H1 (cell line): ENCODE results near the gene CD84. TPM values are rescaled to one million over a fixed set of nuclear protein-coding genes. Genes with fewer than 3 reads are reported as not detected.
A peak's percentile ranks its signal among the peaks of the same experiment; 100 is the strongest.

ENCODE experiments used
- CTCF ChIA-PET: fragments of 300-600 bp; sonication (Branson Sonifier 250); formaldehyde crosslinking; loops from one replicate; lab custom pipeline; 2021; ENCODE audit not compliant: partially characterized antibody; lab: Charles Lee
- POLR2A ChIA-PET: fragments of 300-600 bp; sonication (Branson Sonifier 250); formaldehyde crosslinking; loops from one replicate; lab custom pipeline; 2021; ENCODE audit warnings: inconsistent platforms; ENCODE audit not compliant: partially characterized antibody; lab: Charles Lee
- DNase-seq, 2 experiments: peaks; one replicate each; pipeline versions ENCODE4 v3.0.0 to v3.0.0-alpha.2; 2010 to 2022; ENCODE audit warnings: low spot score in 2 of 2, low read depth in 1 of 2, mixed read lengths in 1 of 2
- FAIRE-seq: peaks from 2 replicates; lab custom pipeline; 2011; peaks lifted over from hg19 to GRCh38; lab: Jason Lieb, UNC
- H2AFZ ChIP-seq: 2 replicates; pipeline ENCODE4 v1.8.1; 2012; ENCODE audit warnings: low read length, inconsistent platforms
- H2AK5ac ChIP-seq: 2 replicates; pipeline ENCODE4 v1.6.1; 2013; ENCODE audit warnings: low read depth, low read length
- H2BK120ac ChIP-seq: replicated peaks from 2 replicates; pipeline ENCODE3; 2013; ENCODE audit warnings: low read depth, low read length, inconsistent platforms
- H2BK12ac ChIP-seq: 2 replicates; pipeline ENCODE4 v1.6.1; 2013; ENCODE audit warnings: low read depth, low read length
- H2BK15ac ChIP-seq: 2 replicates; pipeline ENCODE4 v1.6.1; 2013; ENCODE audit warnings: low read length
- H2BK20ac ChIP-seq: 2 replicates; pipeline ENCODE4 v1.6.1; 2013; ENCODE audit warnings: low read length
- H2BK5ac ChIP-seq: 2 replicates; pipeline ENCODE4 v1.6.1; 2013; ENCODE audit warnings: low read depth, low read length
- H3K14ac ChIP-seq: 2 replicates; pipeline ENCODE4 v1.6.1; 2013; ENCODE audit warnings: inconsistent platforms; ENCODE audit not compliant: insufficient read length
- H3K18ac ChIP-seq: 2 replicates; pipeline ENCODE4 v1.6.1; 2013; ENCODE audit warnings: low read length; ENCODE audit errors: extremely low read depth
- H3K23ac ChIP-seq: 2 replicates; pipeline ENCODE4 v1.6.1; 2013; ENCODE audit warnings: inconsistent platforms; ENCODE audit not compliant: insufficient read length
- H3K23me2 ChIP-seq: 2 replicates; pipeline ENCODE4 v1.6.1; 2013; ENCODE audit warnings: low read depth, low read length
- H3K27ac ChIP-seq: 2 replicates; pipeline ENCODE4 v1.6.1; 2011; ENCODE audit warnings: low read depth, low read length, inconsistent platforms
- H3K27me3 ChIP-seq, 4 experiments: replicated peaks in 1 of 4; 1 replicate in 1 of 4; 2 replicates in 3 of 4; pipeline versions ENCODE4 v1.6.1 to v1.8.1; 2011 to 2013; ENCODE audit warnings: low read length in 3 of 4, mild to moderate bottlenecking in 3 of 4, inconsistent platforms in 2 of 4, mixed read lengths in 2 of 4, moderate library complexity in 1 of 4; ENCODE audit not compliant: control insufficient read depth in 3 of 4, insufficient read depth in 3 of 4; ENCODE audit errors: extremely low read depth in 1 of 4
- H3K36me3 ChIP-seq, 4 experiments: 2 replicates each; pipeline versions ENCODE4 v1.6.1 to v1.8.1; 2011 to 2013; ENCODE audit warnings: mild to moderate bottlenecking in 4 of 4, low read length in 3 of 4, moderate library complexity in 2 of 4, control low read depth in 1 of 4, inconsistent platforms in 1 of 4; ENCODE audit not compliant: insufficient read depth in 4 of 4, control insufficient read depth in 2 of 4
- H3K4ac ChIP-seq: replicated peaks from 2 replicates; pipeline ENCODE3; 2013; ENCODE audit warnings: low read length, low read depth, mixed read lengths, inconsistent platforms; ENCODE audit not compliant: insufficient read length
- H3K4me1 ChIP-seq, 4 experiments: replicated peaks in 1 of 4; 1 replicate in 1 of 4; 2 replicates in 3 of 4; pipeline versions ENCODE4 v1.6.1 to v1.8.1; 2011 to 2013; ENCODE audit warnings: low read length in 3 of 4, inconsistent platforms in 2 of 4, mixed read lengths in 1 of 4; ENCODE audit not compliant: insufficient read depth in 4 of 4, control insufficient read depth in 3 of 4
- H3K4me2 ChIP-seq, 2 experiments: 2 replicates each; pipeline versions ENCODE4 v1.6.1 to v1.8.1; 2011 to 2013; ENCODE audit warnings: low read depth in 2 of 2, low read length in 2 of 2, control low read depth in 1 of 2, inconsistent platforms in 1 of 2, mild to moderate bottlenecking in 1 of 2; ENCODE audit not compliant: insufficient read depth in 1 of 2
- H3K4me3 ChIP-seq, 4 experiments: fragments of 200-600, 300-600 bp in 1 of 4; sonication (generic), shearing (Covaris generic), sonication (Bioruptor Twin) in 1 of 4; 2 replicates each; pipeline versions ENCODE4 v1.5.1 to v1.8.1; 2011 to 2016; ENCODE audit warnings: low read length in 4 of 4, low read depth in 3 of 4, control low read depth in 2 of 4, inconsistent platforms in 2 of 4, mild to moderate bottlenecking in 2 of 4, mixed read lengths in 1 of 4, moderate library complexity in 1 of 4; ENCODE audit not compliant: insufficient read depth in 2 of 4; ENCODE audit errors: extremely low read depth in 1 of 4
- H3K56ac ChIP-seq: replicated peaks from 2 replicates; pipeline ENCODE3; 2013; ENCODE audit warnings: low read depth, mild to moderate bottlenecking, mixed read lengths, low read length, inconsistent platforms; ENCODE audit not compliant: insufficient read length
- H3K79me1 ChIP-seq: 2 replicates; pipeline ENCODE4 v1.6.1; 2013; ENCODE audit warnings: low read depth, low read length, control low read depth
- H3K79me2 ChIP-seq, 2 experiments: 2 replicates each; pipeline versions ENCODE4 v1.6.1 to v1.8.1; 2012 to 2013; ENCODE audit warnings: low read length in 2 of 2, mild to moderate bottlenecking in 2 of 2, inconsistent platforms in 1 of 2; ENCODE audit not compliant: insufficient read depth in 2 of 2, control insufficient read depth in 1 of 2
- H3K9ac ChIP-seq, 4 experiments: replicated peaks in 1 of 4; 1 replicate in 1 of 4; 2 replicates in 3 of 4; pipeline versions ENCODE4 v1.6.1 to v1.8.1; 2011 to 2013; ENCODE audit warnings: low read depth in 3 of 4, low read length in 3 of 4, control low read depth in 2 of 4, mild to moderate bottlenecking in 2 of 4, moderate library complexity in 2 of 4, inconsistent platforms in 1 of 4; ENCODE audit errors: extremely low read depth in 1 of 4
- H3K9me3 ChIP-seq, 2 experiments: 2 replicates each; pipeline versions ENCODE4 v1.6.1 to v1.8.1; 2012 to 2013; ENCODE audit warnings: mild to moderate bottlenecking in 2 of 2, moderate library complexity in 2 of 2, control low read depth in 1 of 2, inconsistent platforms in 1 of 2, low read depth in 1 of 2, low read length in 1 of 2, mixed read lengths in 1 of 2; ENCODE audit not compliant: insufficient read depth in 2 of 2
- H4K20me1 ChIP-seq, 2 experiments: replicated peaks in 1 of 2; 2 replicates each; pipeline versions ENCODE3 to v1.8.1; 2011 to 2013; ENCODE audit warnings: inconsistent platforms in 2 of 2, low read length in 2 of 2, mild to moderate bottlenecking in 1 of 2; ENCODE audit not compliant: insufficient read depth in 2 of 2, control insufficient read depth in 1 of 2
- H4K5ac ChIP-seq: 2 replicates; pipeline ENCODE4 v1.6.1; 2013; ENCODE audit warnings: low read length, low read depth, mixed read lengths, inconsistent platforms; ENCODE audit not compliant: insufficient read length
- H4K8ac ChIP-seq: 2 replicates; pipeline ENCODE4 v1.8.0; 2013; ENCODE audit warnings: mild to moderate bottlenecking, moderate library complexity, low read length, inconsistent platforms; ENCODE audit not compliant: insufficient read depth; ENCODE audit errors: extremely low read depth
- H4K91ac ChIP-seq: replicated peaks from 2 replicates; pipeline ENCODE3; 2013; ENCODE audit warnings: low read length, mixed read lengths, inconsistent platforms; ENCODE audit not compliant: insufficient read length
- CTCF ChIP-seq, 3 experiments: IDR thresholded peaks; 1 replicate in 2 of 3; 2 replicates in 1 of 3; pipeline versions ENCODE4 v1.5.1 to v1.6.1; 2011; ENCODE audit warnings: low read length in 3 of 3, mild to moderate bottlenecking in 3 of 3, inconsistent platforms in 2 of 3, low read depth in 1 of 3, moderate library complexity in 1 of 3; ENCODE audit not compliant: insufficient read depth in 1 of 3; ENCODE audit errors: control extremely low read depth in 1 of 3
- EZH2 ChIP-seq: fragments of 200-600 bp; sonication (generic); IDR thresholded peaks from 2 replicates; pipeline ENCODE4 v1.7.1; 2012; ENCODE audit warnings: low read depth, mild to moderate bottlenecking, moderate library complexity, low read length, inconsistent platforms; ENCODE audit not compliant: severe bottlenecking
- HDAC2 ChIP-seq, 2 experiments: fragments of 300-600 bp in 1 of 2; sonication (generic) in 1 of 2; IDR thresholded peaks; 2 replicates each; pipeline ENCODE4 v1.6.1; 2011 to 2012; ENCODE audit warnings: low read depth in 2 of 2, low read length in 2 of 2, mild to moderate bottlenecking in 2 of 2, moderate library complexity in 2 of 2, borderline replicate concordance in 1 of 2, inconsistent platforms in 1 of 2
- NRF1 ChIP-seq: IDR thresholded peaks from 2 replicates; pipeline ENCODE4 v1.6.1; 2011; ENCODE audit warnings: mild to moderate bottlenecking, low read depth, low read length, improper control_type of control experiment
- POLR2A ChIP-seq, 2 experiments: IDR thresholded peaks; 1 replicate in 1 of 2; 2 replicates in 1 of 2; pipeline ENCODE4 v1.6.1; 2011; ENCODE audit warnings: low read depth in 2 of 2, low read length in 2 of 2, mild to moderate bottlenecking in 2 of 2; ENCODE audit errors: control extremely low read depth in 1 of 2
- RXRA ChIP-seq: IDR thresholded peaks from 2 replicates; pipeline ENCODE4 v1.6.1; 2011; ENCODE audit warnings: low read depth, mild to moderate bottlenecking, low read length, moderate library complexity; ENCODE audit not compliant: insufficient read depth
- SAP30 ChIP-seq: fragments of 300-600 bp; sonication (generic); IDR thresholded peaks from 2 replicates; pipeline ENCODE4 v1.7.1; 2012; ENCODE audit warnings: low read length, moderate library complexity, mild to moderate bottlenecking, inconsistent platforms; ENCODE audit not compliant: insufficient read depth, insufficient replicate concordance
- SIX5 ChIP-seq: IDR thresholded peaks from 2 replicates; pipeline ENCODE4 v1.6.1; 2011; ENCODE audit warnings: mild to moderate bottlenecking, low read depth, low read length
- SRF ChIP-seq: IDR thresholded peaks from 2 replicates; pipeline ENCODE4 v1.6.1; 2011; ENCODE audit warnings: mild to moderate bottlenecking, low read depth, low read length, moderate library complexity
- TAF1 ChIP-seq: IDR thresholded peaks from 2 replicates; pipeline ENCODE4 v1.6.1; 2011; ENCODE audit warnings: mild to moderate bottlenecking, low read depth, low read length
- TBP ChIP-seq: IDR thresholded peaks from 2 replicates; pipeline ENCODE4 v1.6.1; 2011; ENCODE audit warnings: low read depth, low read length, improper control_type of control experiment
- WGBS, 2 experiments: shearing (Covaris generic) in 1 of 2; methylation state at CpG; one replicate each; pipeline versions ENCODE4 v1.1.6 to v1.1.7; 2013 to 2015; ENCODE audit warnings: low lambda C conversion rate in 2 of 2, mixed read lengths in 2 of 2, inconsistent platforms in 1 of 2, low coverage in 1 of 2, missing lambda C conversion rate in 1 of 2; ENCODE audit not compliant: insufficient replicate concordance in 2 of 2, insufficient coverage in 1 of 2, insufficient read length in 1 of 2; ENCODE audit errors: extremely low coverage in 1 of 2, missing lambda C conversion rate in 1 of 2; 5-methylcytosine and 5-hydroxymethylcytosine counted together
- polyA plus RNA-seq, 7 experiments: library from polyadenylated mRNA; depleted of rRNA in 3 of 7; stranded (reverse) in 5 of 7; unstranded in 2 of 7; fragments of >200 nt in 5 of 7; fragments of 200-250 nt in 2 of 7; gene quantifications; 1 replicate in 5 of 7; 2 replicates in 1 of 7; 4 replicates in 1 of 7; pipeline versions ENCODE4 v1.2.1 to v1.2.3, GENCODE V29; 2011 to 2013; ENCODE audit warnings: missing spikeins in 2 of 7, mixed read lengths in 2 of 7
- total RNA-seq: library from RNA; stranded (reverse); fragmentation: NEBNext Ultra II Directional; extraction: Animal tissue kit (Norgen Biotek cat#: 25700); gene quantifications from 2 replicates; pipeline ENCODE4 v1.2.1, GENCODE V29; 2021

Gene CD84
- total and polyA plus RNA-seq, 2 of the 8 experiments (the other 6 are each of a cell fraction or from before 2014, with no cell fraction given), result not detected

GRCh38 chr1:160597705-160598104 lies 18.4 kb upstream of the CD84 start:
- Histone ChIP-seq H3K79me2 (no peaks in the 10 kb centered on the region), H4K8ac (no peak overlapping the region), H3K23ac (no peak overlapping the region), H4K91ac (no peak overlapping the region), H3K9me3 (peaks cover 0 to 8% of the 10 kb centered on the region in 2 experiments; a peak in 1 of 4 replicates), H3K9ac (no peak overlapping the region), H3K4ac (no peak overlapping the region), H3K36me3 (no peaks in the 10 kb centered on the region; a peak in 1 of 8 replicates), H2BK20ac (no peak overlapping the region), H3K4me3 (no peak overlapping the region), H2BK15ac (no peak overlapping the region), H3K4me2 (no peak overlapping the region), H4K5ac (no peak overlapping the region), H3K79me1 (no peaks in the 10 kb centered on the region), H4K20me1 (no peaks in the 10 kb centered on the region), H3K18ac (no peak overlapping the region), H3K23me2 (no peaks in the 10 kb centered on the region), H3K4me1 (no peaks in the 10 kb centered on the region), H3K27me3 (no peaks in the 10 kb centered on the region), H2BK5ac (no peak overlapping the region), H3K27ac (no peak overlapping the region), H2AK5ac (no peak overlapping the region), H3K56ac (no peak overlapping the region), H3K14ac (no peak overlapping the region), H2BK120ac (no peak overlapping the region), H2AFZ (0 out of 2 replicates have a peak overlapping the region, but pooled peaks have one; percentile 61), H2BK12ac (no peak overlapping the region)
- ChIA-PET POLR2A (interaction anchor here (1.0 kb wide), 1 partner anchor 9 kb away, joined by 3 read pairs; no protein-coding TSS in a partner anchor), CTCF (interaction anchor here (0.8 to 2.5 kb wide), 6 partner anchors 9 to 167 kb away, joined by 3 to 16 read pairs (median 3); no protein-coding TSS in a partner anchor)
- DNase-seq (no peak), FAIRE-seq (no peak)
- 74% methylated on average over 2 of the region's 2 CpGs; no CpG with 5 or more reads in 1 of the 2 experiments for WGBS, 2 experiments
- TF ChIP-seq POLR2A (IDR thresholded peaks at IDR 0.05; ENCODE audit: control extremely low read depth in 1 of 2, low read depth in 2 of 2, low read length in 2 of 2) (no peak), RXRA (no peak), HDAC2 (IDR thresholded peaks at IDR 0.05; ENCODE audit: borderline replicate concordance in 1 of 2, low read depth in 2 of 2, low read length in 2 of 2) (no peak), TBP (no peak), TAF1 (no peak), EZH2 (no peak), SRF (no peak), SAP30 (no peak), CTCF (IDR thresholded peaks at IDR 0.05; ENCODE audit: control extremely low read depth in 1 of 3, insufficient read depth in 1 of 3, low read depth in 1 of 3, low read length in 3 of 3) (no peak), NRF1 (no peak), SIX5 (no peak)
